ENCODE measurements around the gene SLC37A1. TPM values are rescaled to one million over a fixed set of nuclear protein-coding genes. Genes with fewer than 3 reads are reported as not detected.

The SLC37A1 gene
- total RNA-seq, 1 donor from 2014 or later = 13.5 TPM

DNA sequence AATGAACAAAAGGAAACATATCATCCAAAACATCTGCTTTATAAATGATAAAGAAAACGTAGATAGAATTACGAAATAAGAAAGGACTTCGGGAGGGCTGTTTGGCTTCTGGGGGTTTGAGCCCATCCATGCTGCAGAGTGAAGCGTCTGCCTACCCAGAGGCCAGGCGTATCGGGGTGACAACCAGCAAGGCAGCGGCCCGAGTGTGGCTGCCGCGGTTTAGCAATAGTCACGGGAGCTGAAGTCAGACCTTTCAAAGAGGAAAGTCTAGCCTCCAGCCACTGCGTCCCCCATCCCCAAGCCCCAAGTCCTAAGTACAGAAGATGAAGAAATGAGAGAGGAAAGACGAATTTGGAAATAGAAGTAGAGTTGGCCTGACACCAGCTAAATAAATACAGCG, 8.6 kb downstream of the SLC37A1 start:
- H3K4me1 Mint-ChIP-seq (ENCODE audit: unreplicated experiment) = peaks cover 39% of the 10 kb centered on the region
- no peaks in the 10 kb centered on the region for H3K27me3 Mint-ChIP-seq (ENCODE audit: unreplicated experiment)
- no peak overlapping the region for H3K4me3 Mint-ChIP-seq (ENCODE audit: unreplicated experiment)
- no peak for DNase-seq (ENCODE audit: extremely low spot score, unreplicated experiment)
- H3K9me3 Mint-ChIP-seq (ENCODE audit: unreplicated experiment) = no peaks in the 10 kb centered on the region
- TF ChIP-seq, protein P1, sequence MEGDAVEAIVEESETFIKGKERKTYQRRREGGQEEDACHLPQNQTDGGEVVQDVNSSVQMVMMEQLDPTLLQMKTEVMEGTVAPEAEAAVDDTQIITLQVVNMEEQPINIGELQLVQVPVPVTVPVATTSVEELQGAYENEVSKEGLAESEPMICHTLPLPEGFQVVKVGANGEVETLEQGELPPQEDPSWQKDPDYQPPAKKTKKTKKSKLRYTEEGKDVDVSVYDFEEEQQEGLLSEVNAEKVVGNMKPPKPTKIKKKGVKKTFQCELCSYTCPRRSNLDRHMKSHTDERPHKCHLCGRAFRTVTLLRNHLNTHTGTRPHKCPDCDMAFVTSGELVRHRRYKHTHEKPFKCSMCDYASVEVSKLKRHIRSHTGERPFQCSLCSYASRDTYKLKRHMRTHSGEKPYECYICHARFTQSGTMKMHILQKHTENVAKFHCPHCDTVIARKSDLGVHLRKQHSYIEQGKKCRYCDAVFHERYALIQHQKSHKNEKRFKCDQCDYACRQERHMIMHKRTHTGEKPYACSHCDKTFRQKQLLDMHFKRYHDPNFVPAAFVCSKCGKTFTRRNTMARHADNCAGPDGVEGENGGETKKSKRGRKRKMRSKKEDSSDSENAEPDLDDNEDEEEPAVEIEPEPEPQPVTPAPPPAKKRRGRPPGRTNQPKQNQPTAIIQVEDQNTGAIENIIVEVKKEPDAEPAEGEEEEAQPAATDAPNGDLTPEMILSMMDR (IDR thresholded peaks at IDR 0.05) = no peak
- no peak overlapping the region for H3K27ac Mint-ChIP-seq (ENCODE audit: unreplicated experiment)
- peaks cover 42% of the 10 kb centered on the region for H3K36me3 Mint-ChIP-seq (ENCODE audit: unreplicated experiment)

DNA sequence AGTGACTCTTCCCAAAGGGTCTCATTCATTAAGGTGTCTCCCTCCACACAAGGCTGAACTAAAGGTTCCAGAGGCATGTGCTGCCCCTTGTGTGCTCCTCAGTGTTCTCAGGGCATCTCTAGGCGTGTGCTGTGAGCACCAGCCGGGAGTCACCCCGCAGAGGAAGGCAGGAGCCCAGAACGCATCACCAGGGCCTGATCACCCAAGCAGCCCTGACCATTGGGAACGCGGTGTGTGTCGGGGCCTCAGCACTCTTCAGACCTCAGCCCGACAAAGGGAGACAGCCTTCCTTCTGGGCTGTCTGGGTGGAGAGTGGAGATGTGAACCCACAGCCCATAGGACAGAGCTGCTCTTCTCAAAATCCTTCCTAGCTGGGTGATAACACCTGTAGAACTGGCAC, 9.1 kb downstream of the SLC37A1 start:
- H3K4me1 Mint-ChIP-seq (ENCODE audit: unreplicated experiment) = peaks cover 36% of the 10 kb centered on the region
- no peak overlapping the region for H3K4me3 Mint-ChIP-seq (ENCODE audit: unreplicated experiment)
- no peaks in the 10 kb centered on the region for H3K27me3 Mint-ChIP-seq (ENCODE audit: unreplicated experiment)
- no peak overlapping the region for H3K27ac Mint-ChIP-seq (ENCODE audit: unreplicated experiment)
- no peaks in the 10 kb centered on the region for H3K9me3 Mint-ChIP-seq (ENCODE audit: unreplicated experiment)
- DNase-seq (ENCODE audit: extremely low spot score, unreplicated experiment) = no peak
- peaks cover 42% of the 10 kb centered on the region for H3K36me3 Mint-ChIP-seq (ENCODE audit: unreplicated experiment)
- TF ChIP-seq, protein P1 (IDR thresholded peaks at IDR 0.05) = no peak

DNA sequence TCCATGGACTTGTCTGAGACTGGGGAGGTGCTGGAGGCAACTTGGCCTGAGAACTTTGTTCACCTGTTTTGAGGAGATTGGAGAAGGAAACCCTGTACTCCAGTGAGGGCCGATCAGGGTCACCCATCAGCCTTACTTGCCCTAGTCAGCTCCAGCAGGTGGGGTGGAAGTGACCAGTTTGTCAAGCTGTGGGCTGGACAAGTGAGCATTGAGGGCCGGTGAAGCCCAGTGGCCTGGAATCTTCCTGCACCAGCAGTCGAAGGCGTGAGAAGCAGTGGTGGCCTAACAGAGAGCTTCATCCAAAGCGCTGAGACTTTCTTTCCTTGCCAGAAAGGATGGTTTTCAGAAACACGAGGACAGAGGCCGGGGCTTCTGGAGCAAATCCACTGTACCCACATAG, 9.6 kb downstream of the SLC37A1 start:
- Mint-ChIP-seq H3K27ac (ENCODE audit: unreplicated experiment) (no peak overlapping the region), H3K4me1 (ENCODE audit: unreplicated experiment) (peaks cover 35% of the 10 kb centered on the region), H3K9me3 (ENCODE audit: unreplicated experiment) (no peaks in the 10 kb centered on the region), H3K27me3 (ENCODE audit: unreplicated experiment) (no peaks in the 10 kb centered on the region), H3K36me3 (ENCODE audit: unreplicated experiment) (peaks cover 42% of the 10 kb centered on the region), H3K4me3 (ENCODE audit: unreplicated experiment) (no peak overlapping the region)
- no peak for DNase-seq (ENCODE audit: extremely low spot score, unreplicated experiment)
- TF ChIP-seq, protein P1 (IDR thresholded peaks at IDR 0.05) = no peak

DNA sequence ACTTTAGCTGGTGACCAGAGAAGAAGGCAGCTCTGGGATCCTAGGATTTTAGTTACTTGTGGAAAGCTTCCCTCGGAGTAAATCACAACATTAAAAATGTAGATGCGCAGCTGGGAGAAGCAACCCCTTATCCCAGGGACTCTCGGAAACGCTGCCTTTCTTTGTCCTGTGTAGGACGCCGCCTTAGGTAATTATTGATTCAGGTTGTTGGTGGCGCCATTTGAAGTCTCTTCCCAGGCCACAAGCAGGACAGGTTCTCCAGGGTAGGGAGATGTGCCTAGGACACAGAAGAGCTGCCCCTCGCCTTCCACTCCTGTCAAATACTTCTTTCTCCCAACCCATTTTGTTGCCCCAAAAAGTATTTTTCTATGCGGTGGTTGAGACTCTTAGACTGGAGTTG, 10.3 kb downstream of the SLC37A1 start:
- Mint-ChIP-seq H3K27me3 (ENCODE audit: unreplicated experiment) (no peaks in the 10 kb centered on the region), H3K9me3 (ENCODE audit: unreplicated experiment) (no peaks in the 10 kb centered on the region), H3K27ac (ENCODE audit: unreplicated experiment) (peak overlapping the region; percentile 62), H3K4me3 (ENCODE audit: unreplicated experiment) (no peak overlapping the region), H3K4me1 (ENCODE audit: unreplicated experiment) (peaks cover 28% of the 10 kb centered on the region), H3K36me3 (ENCODE audit: unreplicated experiment) (peaks cover 41% of the 10 kb centered on the region)
- no peak for DNase-seq (ENCODE audit: extremely low spot score, unreplicated experiment)
- TF ChIP-seq, protein P1 (IDR thresholded peaks at IDR 0.05) = no peak

DNA sequence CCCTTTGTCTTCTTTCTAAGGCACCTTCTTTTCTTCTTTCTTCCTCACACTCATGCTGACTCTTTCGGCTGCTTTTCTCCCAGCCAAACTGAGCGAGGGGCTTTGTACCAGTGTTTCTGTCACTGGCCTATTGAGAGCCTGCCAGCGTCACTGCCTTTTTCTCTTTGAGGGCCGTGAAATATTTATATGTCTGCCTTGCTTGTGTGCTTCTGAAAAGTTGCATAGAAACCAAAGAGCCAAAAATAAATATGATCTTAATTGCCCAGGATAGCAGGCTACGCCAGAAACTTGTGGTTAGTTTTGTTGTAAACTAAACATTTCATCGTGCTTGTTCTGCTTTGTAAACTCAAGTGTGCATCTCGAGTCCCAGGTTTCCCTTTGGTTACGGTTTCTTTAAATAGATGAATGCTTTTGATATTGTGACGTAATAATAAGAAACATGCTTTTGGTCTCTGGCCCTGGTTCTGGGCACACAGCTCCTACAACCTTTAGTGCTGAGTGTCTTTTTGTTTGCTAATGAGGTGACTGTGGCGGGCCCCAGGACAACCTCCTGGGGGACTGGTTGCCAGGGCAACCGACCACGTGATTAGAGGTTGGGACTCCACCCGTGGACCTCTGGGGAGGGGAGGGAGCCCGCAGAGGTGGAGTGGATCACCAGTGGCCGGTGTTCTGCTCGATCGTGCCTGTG, 10.8 kb downstream of the SLC37A1 start:
- peak overlapping the region; percentile 27 for H3K4me3 Mint-ChIP-seq (ENCODE audit: unreplicated experiment)
- DNase-seq (ENCODE audit: extremely low spot score, unreplicated experiment) = no peak
- H3K4me1 Mint-ChIP-seq (ENCODE audit: unreplicated experiment) = peaks cover 26% of the 10 kb centered on the region
- H3K27ac Mint-ChIP-seq (ENCODE audit: unreplicated experiment) = peak overlapping the region; percentile 62
- H3K36me3 Mint-ChIP-seq (ENCODE audit: unreplicated experiment) = peaks cover 36% of the 10 kb centered on the region
- no peaks in the 10 kb centered on the region for H3K9me3 Mint-ChIP-seq (ENCODE audit: unreplicated experiment)
- H3K27me3 Mint-ChIP-seq (ENCODE audit: unreplicated experiment) = no peaks in the 10 kb centered on the region
- TF ChIP-seq, protein P1 (IDR thresholded peaks at IDR 0.05) = no peak

All from osteocyte (in vitro differentiated cells).